D721Med (cell line): ENCODE results near the gene OR6M1.

Experiments used
- DNase-seq: peaks from one replicate; pipeline ENCODE4 v3.0.0; 2011; ENCODE audit warnings: low spot score; ENCODE audit not compliant: insufficient read length
- FAIRE-seq: peaks from 2 replicates; lab custom pipeline; 2011; peaks lifted over from hg19 to GRCh38; lab: Jason Lieb, UNC
- CTCF ChIP-seq: IDR thresholded peaks from 2 replicates; pipeline ENCODE4 v1.5.1; 2012; ENCODE audit warnings: mild to moderate bottlenecking, control low read depth; ENCODE audit not compliant: insufficient read depth; ENCODE audit errors: missing control alignments

The OR6M1 gene

GRCh38 chr11:123806249-123806648, at the start of gene OR6M1:
OR6M1 (minus strand) TSS chr11:123806349; CDS start chr11:123806349, 0 bp downstream.
- TF ChIP-seq CTCF: no peak

GRCh38 chr11:123853038-123853437, 46.9 kb upstream of the OR6M1 start:
- no peak for TF ChIP-seq CTCF
- no peak for FAIRE-seq
- DNase-seq: no peak

More at GRCh38 chr11:123806249-123806648, at the start of gene OR6M1:
- no peak for FAIRE-seq
- no peak for DNase-seq

DNA sequence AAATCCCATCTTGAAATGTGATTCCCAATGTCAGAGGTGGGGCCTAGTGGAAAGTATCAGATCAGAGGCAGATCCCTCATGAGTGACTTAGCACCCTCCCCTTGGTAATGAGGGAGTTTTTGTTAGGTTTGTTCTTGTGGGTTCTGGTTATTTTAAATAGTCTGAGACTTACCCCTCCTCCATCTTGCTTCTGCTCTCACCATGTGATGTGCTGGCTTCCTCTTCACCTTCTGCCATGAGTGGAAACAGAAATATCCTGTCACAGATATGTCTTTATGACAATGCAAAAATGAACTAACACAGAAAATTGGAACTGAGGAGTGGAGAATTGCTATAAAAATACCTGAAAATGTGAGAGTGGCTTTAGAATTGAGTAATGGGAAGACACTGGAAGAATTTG, 46.2 kb upstream of the OR6M1 start:
- DNase-seq (no peak), FAIRE-seq (no peak)
- no peak for TF ChIP-seq CTCF

GRCh38 chr11:123851110-123851509, 45.0 kb upstream of the OR6M1 start:
- FAIRE-seq (no peak), DNase-seq (no peak)
- TF ChIP-seq CTCF: no peak

DNA sequence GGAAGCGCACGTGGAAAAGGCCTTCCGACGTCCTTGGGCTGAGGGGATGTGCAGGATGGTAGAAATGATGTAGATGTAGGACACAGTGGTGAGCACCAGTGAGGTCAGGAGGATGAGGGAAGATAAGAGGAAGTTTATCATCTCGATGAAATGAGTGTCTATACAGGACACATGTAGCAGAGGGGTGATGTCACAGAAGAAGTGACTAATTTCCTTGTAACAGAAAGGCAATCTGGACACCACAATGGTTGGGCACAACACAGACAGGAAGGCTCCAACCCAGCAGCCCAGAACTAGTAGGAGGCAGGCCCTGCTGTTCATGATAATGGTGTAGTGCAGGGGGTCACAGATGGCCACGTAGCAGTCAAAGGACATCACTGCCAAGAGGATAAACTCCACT, 35.0 kb upstream of the OR6M1 start:
- no peak for TF ChIP-seq CTCF
- DNase-seq: no peak
- no peak for FAIRE-seq

GRCh38 chr11:123839131-123839530, 33.0 kb upstream of the OR6M1 start:
- FAIRE-seq (no peak), DNase-seq (no peak)
- TF ChIP-seq CTCF: no peak

DNA sequence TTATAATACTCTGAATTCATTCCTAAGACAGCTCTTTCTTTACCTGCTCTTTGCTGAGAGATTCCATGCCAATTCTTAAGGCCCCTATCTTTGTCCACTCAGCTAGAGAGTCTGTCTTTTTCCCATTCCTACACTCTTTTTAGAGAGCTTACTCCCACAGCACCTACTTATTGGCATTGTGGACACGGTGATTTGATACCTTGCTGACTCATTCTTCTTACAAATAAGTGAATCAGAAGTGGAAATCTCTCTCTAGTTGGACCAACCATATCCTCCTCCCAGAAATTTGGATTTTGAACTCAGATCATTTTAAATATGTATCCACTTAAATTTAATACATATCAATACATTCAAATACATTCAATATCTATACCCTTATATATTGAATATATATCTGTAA, 32.5 kb upstream of the OR6M1 start:
- DNase-seq: no peak
- TF ChIP-seq CTCF: no peak
- FAIRE-seq: no peak
